HepG2 (cell line): ENCODE measurements around the gene CDYL2. TPM values are rescaled to one million over a fixed set of nuclear protein-coding genes. Genes with fewer than 3 reads are reported as not detected.

Experiments
- ATAC-seq: fragments of 200-7000 bp; cut with Tn5 transposase; 3 replicates; pipeline ENCODE4 v1.9.1; 2020; ENCODE audit warnings: mild to moderate bottlenecking, moderate library complexity
- BruUV-seq: library from RNA; stranded (reverse); fragments of 400-500 nt; replicated peaks from 2 replicates; lab custom pipeline; 2021; lab: Mats Ljungman, UMichigan
- CTCF ChIA-PET: fragments of 300-600 bp; formaldehyde crosslinking; extraction: SDS; loops from one replicate; lab custom pipeline; 2021; ENCODE audit warnings: low total read pairs, inconsistent platforms, low intra/inter-chr PET ratio; lab: Yijun Ruan, JAX
- POLR2A ChIA-PET: fragments of 350-600 bp; sonication (Branson Sonifier 250); formaldehyde crosslinking; loops from one replicate; lab custom pipeline; 2020; ENCODE audit warnings: antibody characterized with exemption, inconsistent platforms; lab: Yijun Ruan, JAX
- DNase-seq: peaks from one replicate; pipeline ENCODE4 v3.0.0-alpha.2; 2015; ENCODE audit warnings: low spot score
- FAIRE-seq: peaks from 3 replicates; lab custom pipeline; 2011; peaks lifted over from hg19 to GRCh38; lab: Jason Lieb, UNC
- H2AFZ ChIP-seq: one replicate; pipeline ENCODE4 v1.6.1; 2011; ENCODE audit warnings: low read length, inconsistent platforms
- H3K27ac ChIP-seq: fragments of 300-600 bp; 3 replicates; pipeline ENCODE4 v1.8.0; 2011; ENCODE audit warnings: mixed run types, mild to moderate bottlenecking, mixed read lengths, low read length, inconsistent platforms; ENCODE audit not compliant: insufficient read depth; ENCODE audit errors: extremely low read length
- H3K27me3 ChIP-seq, 2 experiments: fragments of 200-600 bp in 1 of 2; 2 replicates in 1 of 2; 3 replicates in 1 of 2; pipeline versions ENCODE4 v1.6.0 to v1.8.0; 2011; ENCODE audit warnings: low read length in 2 of 2, mild to moderate bottlenecking in 2 of 2, moderate library complexity in 2 of 2, inconsistent platforms in 1 of 2; ENCODE audit not compliant: insufficient read depth in 2 of 2, control insufficient read depth in 1 of 2
- H3K36me3 ChIP-seq, 2 experiments: fragments of 200-600 bp in 1 of 2; replicated peaks in 1 of 2; 2 replicates in 1 of 2; 3 replicates in 1 of 2; pipeline versions ENCODE4 v1.5.1 to v1.8.0; 2011; ENCODE audit warnings: low read length in 2 of 2, inconsistent platforms in 1 of 2; ENCODE audit not compliant: insufficient read depth in 2 of 2, control insufficient read depth in 1 of 2
- H3K4me1 ChIP-seq: 2 replicates; pipeline ENCODE4 v1.5.1; 2012; ENCODE audit warnings: low read length, inconsistent platforms; ENCODE audit not compliant: insufficient read depth
- H3K4me2 ChIP-seq: 2 replicates; pipeline ENCODE4 v1.6.0; 2011; ENCODE audit warnings: low read depth, low read length, inconsistent platforms
- H3K4me3 ChIP-seq, 3 experiments: fragments of 200-600 bp in 1 of 3; sonication (generic), shearing (Covaris generic) in 1 of 3; replicated peaks in 1 of 3; 2 replicates each; pipeline ENCODE4 v1.5.1; 2011 to 2016; ENCODE audit warnings: low read length in 3 of 3, inconsistent platforms in 2 of 3, low read depth in 2 of 3, mild to moderate bottlenecking in 2 of 3, control low read depth in 1 of 3, mixed read lengths in 1 of 3; ENCODE audit not compliant: insufficient read depth in 1 of 3
- H3K79me2 ChIP-seq: one replicate; pipeline ENCODE4 v1.6.1; 2011; ENCODE audit warnings: low read length, inconsistent platforms; ENCODE audit not compliant: insufficient read depth
- H3K9ac ChIP-seq: 2 replicates; pipeline ENCODE4 v1.6.0; 2011; ENCODE audit warnings: mild to moderate bottlenecking, low read depth, low read length, inconsistent platforms; ENCODE audit not compliant: insufficient read depth
- H3K9me3 ChIP-seq: 2 replicates; pipeline ENCODE4 v1.5.1; 2012; ENCODE audit warnings: mild to moderate bottlenecking, low read length
- H4K20me1 ChIP-seq: 2 replicates; pipeline ENCODE4 v1.6.0; 2011; ENCODE audit warnings: inconsistent platforms, mild to moderate bottlenecking, low read length, moderate library complexity; ENCODE audit not compliant: insufficient read depth
- KDM5B ChIP-seq: sonication (generic); formaldehyde crosslinking; IDR thresholded peaks from 2 replicates; pipeline ENCODE4 v1.4.0; 2020; ENCODE audit warnings: missing genetic modification reagents, mild to moderate bottlenecking, borderline replicate concordance
- NRL ChIP-seq: sonication (generic); formaldehyde crosslinking; IDR thresholded peaks from 2 replicates; pipeline ENCODE4 v1.5.0; 2020; ENCODE audit warnings: missing genetic modification reagents, mild to moderate bottlenecking, moderate library complexity, borderline replicate concordance
- ZBTB21 ChIP-seq: sonication (generic); formaldehyde crosslinking; IDR thresholded peaks from 2 replicates; pipeline ENCODE4 v1.4.0; 2020; ENCODE audit warnings: missing genetic modification reagents
- ZBTB42 ChIP-seq: sonication (generic); formaldehyde crosslinking; IDR thresholded peaks from 2 replicates; pipeline ENCODE4 v1.5.0; 2020; ENCODE audit warnings: mild to moderate bottlenecking, missing genetic modification reagents
- ZNF224 ChIP-seq: sonication (generic); formaldehyde crosslinking; IDR thresholded peaks from 2 replicates; pipeline ENCODE4 v1.5.0; 2020; ENCODE audit warnings: mild to moderate bottlenecking, missing genetic modification reagents
- ZNF501 ChIP-seq: sonication (generic); formaldehyde crosslinking; IDR thresholded peaks from 2 replicates; pipeline ENCODE4 v1.5.1; 2020; ENCODE audit warnings: mild to moderate bottlenecking, moderate library complexity, missing genetic modification reagents
- WGBS: methylation state at CpG from one replicate; pipeline ENCODE4 v1.1.6; 2017; ENCODE audit warnings: low lambda C conversion rate; 5-methylcytosine and 5-hydroxymethylcytosine counted together
- in situ Hi-C: cut with HindIII; loops from 2 replicates; pipeline ENCODE4 v1.10.0; 2017; ENCODE audit warnings: low pct_unique_long_range_greater_than_20kb; ENCODE audit not compliant: extremely low pct_ligation_motif_present
- intact Hi-C: fragments of 100-400 bp; cut with micrococcal nuclease; formaldehyde crosslinking; loops from one replicate; pipeline ENCODE4 v1.10.0; 2022; ENCODE audit not compliant: unreplicated experiment
- polyA plus RNA-seq, 8 experiments: library from polyadenylated mRNA; depleted of rRNA in 3 of 8; stranded (reverse) in 7 of 8; unstranded in 1 of 8; fragments of >200 nt; fragmentation: Illumina TruSeq in 4 of 8; extraction: Trizol in 4 of 8; gene quantifications; 2 replicates each; pipeline versions ENCODE4 v1.2.1 to v1.2.3, GENCODE V29; 2011 to 2016; ENCODE audit warnings: low read depth in 4 of 8, missing spikeins in 1 of 8, mixed read lengths in 1 of 8; ENCODE audit not compliant: insufficient read depth in 1 of 8
- total RNA-seq, 5 experiments: library from RNA; depleted of rRNA; stranded (reverse); fragments of >200 nt; fragmentation: Illumina TruSeq; extraction: Trizol; gene quantifications; 2 replicates each; pipeline ENCODE4 v1.2.3, GENCODE V29; 2016; ENCODE audit warnings: low read depth in 1 of 5
- TF ChIP-seq, protein P1 (sequence below): sonication (generic); formaldehyde crosslinking; IDR thresholded peaks from 2 replicates; pipeline ENCODE4 v1.4.0; 2020; ENCODE audit warnings: mild to moderate bottlenecking, missing genetic modification reagents, borderline replicate concordance
- TF ChIP-seq, protein P2 (sequence below): sonication (generic); formaldehyde crosslinking; IDR thresholded peaks from 2 replicates; pipeline ENCODE4 v1.9.0; 2021; ENCODE audit warnings: missing genetic modification reagents, mild to moderate bottlenecking, borderline replicate concordance

The CDYL2 gene
- total and polyA plus RNA-seq, 2 of the 13 experiments (the other 11 are each of a cell fraction or from before 2014, with no cell fraction given) = 0.07 to 0.35 TPM

DNA sequence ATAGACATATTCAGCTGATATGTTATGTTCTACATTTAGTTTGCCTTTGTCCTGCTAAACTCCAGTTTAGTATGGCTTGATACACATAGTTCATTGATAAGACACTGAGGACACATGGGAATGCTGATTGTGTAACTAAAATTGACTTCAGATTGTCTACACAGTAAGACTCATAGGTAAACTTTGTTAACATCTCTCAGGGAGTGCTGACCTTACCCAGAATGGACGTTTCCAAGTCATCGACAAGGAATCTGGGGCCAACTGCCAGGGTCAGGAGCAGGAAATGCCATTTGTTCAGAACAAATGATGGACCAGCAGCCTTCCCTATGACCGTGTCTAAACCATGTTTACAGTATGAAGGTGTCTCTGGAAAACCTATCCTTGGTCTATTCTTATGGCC is 204.9 kb downstream of the CDYL2 start:
- no peaks in the 10 kb centered on the region for H4K20me1 ChIP-seq
- intact Hi-C loops = no loop called here
- POLR2A ChIA-PET = no interaction called here
- TF ChIP-seq KDM5B (CRISPR knock-in tag) = no peak
- TF ChIP-seq NRL (CRISPR knock-in tag) = no peak
- TF ChIP-seq ZNF224 (CRISPR knock-in tag) = no peak
- TF ChIP-seq ZNF501 (CRISPR knock-in tag) = no peak
- TF ChIP-seq, protein P1, sequence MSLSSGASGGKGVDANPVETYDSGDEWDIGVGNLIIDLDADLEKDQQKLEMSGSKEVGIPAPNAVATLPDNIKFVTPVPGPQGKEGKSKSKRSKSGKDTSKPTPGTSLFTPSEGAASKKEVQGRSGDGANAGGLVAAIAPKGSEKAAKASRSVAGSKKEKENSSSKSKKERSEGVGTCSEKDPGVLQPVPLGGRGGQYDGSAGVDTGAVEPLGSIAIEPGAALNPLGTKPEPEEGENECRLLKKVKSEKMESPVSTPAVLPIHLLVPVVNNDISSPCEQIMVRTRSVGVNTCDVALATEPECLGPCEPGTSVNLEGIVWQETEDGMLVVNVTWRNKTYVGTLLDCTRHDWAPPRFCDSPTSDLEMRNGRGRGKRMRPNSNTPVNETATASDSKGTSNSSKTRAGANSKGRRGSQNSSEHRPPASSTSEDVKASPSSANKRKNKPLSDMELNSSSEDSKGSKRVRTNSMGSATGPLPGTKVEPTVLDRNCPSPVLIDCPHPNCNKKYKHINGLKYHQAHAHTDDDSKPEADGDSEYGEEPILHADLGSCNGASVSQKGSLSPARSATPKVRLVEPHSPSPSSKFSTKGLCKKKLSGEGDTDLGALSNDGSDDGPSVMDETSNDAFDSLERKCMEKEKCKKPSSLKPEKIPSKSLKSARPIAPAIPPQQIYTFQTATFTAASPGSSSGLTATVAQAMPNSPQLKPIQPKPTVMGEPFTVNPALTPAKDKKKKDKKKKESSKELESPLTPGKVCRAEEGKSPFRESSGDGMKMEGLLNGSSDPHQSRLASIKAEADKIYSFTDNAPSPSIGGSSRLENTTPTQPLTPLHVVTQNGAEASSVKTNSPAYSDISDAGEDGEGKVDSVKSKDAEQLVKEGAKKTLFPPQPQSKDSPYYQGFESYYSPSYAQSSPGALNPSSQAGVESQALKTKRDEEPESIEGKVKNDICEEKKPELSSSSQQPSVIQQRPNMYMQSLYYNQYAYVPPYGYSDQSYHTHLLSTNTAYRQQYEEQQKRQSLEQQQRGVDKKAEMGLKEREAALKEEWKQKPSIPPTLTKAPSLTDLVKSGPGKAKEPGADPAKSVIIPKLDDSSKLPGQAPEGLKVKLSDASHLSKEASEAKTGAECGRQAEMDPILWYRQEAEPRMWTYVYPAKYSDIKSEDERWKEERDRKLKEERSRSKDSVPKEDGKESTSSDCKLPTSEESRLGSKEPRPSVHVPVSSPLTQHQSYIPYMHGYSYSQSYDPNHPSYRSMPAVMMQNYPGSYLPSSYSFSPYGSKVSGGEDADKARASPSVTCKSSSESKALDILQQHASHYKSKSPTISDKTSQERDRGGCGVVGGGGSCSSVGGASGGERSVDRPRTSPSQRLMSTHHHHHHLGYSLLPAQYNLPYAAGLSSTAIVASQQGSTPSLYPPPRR (CRISPR knock-in tag) = no peak
- TF ChIP-seq ZBTB21 (CRISPR knock-in tag) = no peak
- TF ChIP-seq ZBTB42 (CRISPR knock-in tag) = no peak
- TF ChIP-seq, protein P2, sequence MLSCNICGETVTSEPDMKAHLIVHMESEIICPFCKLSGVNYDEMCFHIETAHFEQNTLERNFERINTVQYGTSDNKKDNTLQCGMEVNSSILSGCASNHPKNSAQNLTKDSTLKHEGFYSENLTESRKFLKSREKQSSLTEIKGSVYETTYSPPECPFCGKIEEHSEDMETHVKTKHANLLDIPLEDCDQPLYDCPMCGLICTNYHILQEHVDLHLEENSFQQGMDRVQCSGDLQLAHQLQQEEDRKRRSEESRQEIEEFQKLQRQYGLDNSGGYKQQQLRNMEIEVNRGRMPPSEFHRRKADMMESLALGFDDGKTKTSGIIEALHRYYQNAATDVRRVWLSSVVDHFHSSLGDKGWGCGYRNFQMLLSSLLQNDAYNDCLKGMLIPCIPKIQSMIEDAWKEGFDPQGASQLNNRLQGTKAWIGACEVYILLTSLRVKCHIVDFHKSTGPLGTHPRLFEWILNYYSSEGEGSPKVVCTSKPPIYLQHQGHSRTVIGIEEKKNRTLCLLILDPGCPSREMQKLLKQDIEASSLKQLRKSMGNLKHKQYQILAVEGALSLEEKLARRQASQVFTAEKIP = no peak
- TF ChIP-seq, all 625 proteins: peak for 0
- ATAC-seq (no peak), DNase-seq (no peak), FAIRE-seq (no peak)
- BruUV-seq = no TSS peak
- Histone ChIP-seq H3K27ac (no peak overlapping the region), H3K27me3 (no peaks in the 10 kb centered on the region), H3K36me3 (no peaks in the 10 kb centered on the region), H3K9ac (no peak overlapping the region), H3K4me2 (no peak overlapping the region), H3K79me2 (no peaks in the 10 kb centered on the region), H3K9me3 (peaks cover 8% of the 10 kb centered on the region; the same call in 1 of the 2 replicates), H3K4me3 (no peak overlapping the region), H2AFZ (no peak overlapping the region), H3K4me1 (no peaks in the 10 kb centered on the region)
- in situ Hi-C loops = no loop called here
- CTCF ChIA-PET = no interaction called here
- 0% methylated on average over 3 of the region's 3 CpGs for WGBS
